ENCODE measurements around the gene MAP3K2.

MAP3K2 gene

DNA sequence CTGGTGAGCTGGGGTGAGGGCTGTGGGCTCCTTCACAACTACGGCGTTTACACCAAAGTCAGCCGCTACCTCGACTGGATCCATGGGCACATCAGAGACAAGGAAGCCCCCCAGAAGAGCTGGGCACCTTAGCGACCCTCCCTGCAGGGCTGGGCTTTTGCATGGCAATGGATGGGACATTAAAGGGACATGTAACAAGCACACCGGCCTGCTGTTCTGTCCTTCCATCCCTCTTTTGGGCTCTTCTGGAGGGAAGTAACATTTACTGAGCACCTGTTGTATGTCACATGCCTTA lies 41.0 kb upstream of the MAP3K2 start:
- TF ChIP-seq, protein P1, sequence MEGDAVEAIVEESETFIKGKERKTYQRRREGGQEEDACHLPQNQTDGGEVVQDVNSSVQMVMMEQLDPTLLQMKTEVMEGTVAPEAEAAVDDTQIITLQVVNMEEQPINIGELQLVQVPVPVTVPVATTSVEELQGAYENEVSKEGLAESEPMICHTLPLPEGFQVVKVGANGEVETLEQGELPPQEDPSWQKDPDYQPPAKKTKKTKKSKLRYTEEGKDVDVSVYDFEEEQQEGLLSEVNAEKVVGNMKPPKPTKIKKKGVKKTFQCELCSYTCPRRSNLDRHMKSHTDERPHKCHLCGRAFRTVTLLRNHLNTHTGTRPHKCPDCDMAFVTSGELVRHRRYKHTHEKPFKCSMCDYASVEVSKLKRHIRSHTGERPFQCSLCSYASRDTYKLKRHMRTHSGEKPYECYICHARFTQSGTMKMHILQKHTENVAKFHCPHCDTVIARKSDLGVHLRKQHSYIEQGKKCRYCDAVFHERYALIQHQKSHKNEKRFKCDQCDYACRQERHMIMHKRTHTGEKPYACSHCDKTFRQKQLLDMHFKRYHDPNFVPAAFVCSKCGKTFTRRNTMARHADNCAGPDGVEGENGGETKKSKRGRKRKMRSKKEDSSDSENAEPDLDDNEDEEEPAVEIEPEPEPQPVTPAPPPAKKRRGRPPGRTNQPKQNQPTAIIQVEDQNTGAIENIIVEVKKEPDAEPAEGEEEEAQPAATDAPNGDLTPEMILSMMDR (IDR thresholded peaks at IDR 0.05) = no peak
- DNase-seq (ENCODE audit: low spot score) = no peak
- Histone ChIP-seq H3K4me3 (no peak overlapping the region), H3K27ac (no peak overlapping the region)

DNA sequence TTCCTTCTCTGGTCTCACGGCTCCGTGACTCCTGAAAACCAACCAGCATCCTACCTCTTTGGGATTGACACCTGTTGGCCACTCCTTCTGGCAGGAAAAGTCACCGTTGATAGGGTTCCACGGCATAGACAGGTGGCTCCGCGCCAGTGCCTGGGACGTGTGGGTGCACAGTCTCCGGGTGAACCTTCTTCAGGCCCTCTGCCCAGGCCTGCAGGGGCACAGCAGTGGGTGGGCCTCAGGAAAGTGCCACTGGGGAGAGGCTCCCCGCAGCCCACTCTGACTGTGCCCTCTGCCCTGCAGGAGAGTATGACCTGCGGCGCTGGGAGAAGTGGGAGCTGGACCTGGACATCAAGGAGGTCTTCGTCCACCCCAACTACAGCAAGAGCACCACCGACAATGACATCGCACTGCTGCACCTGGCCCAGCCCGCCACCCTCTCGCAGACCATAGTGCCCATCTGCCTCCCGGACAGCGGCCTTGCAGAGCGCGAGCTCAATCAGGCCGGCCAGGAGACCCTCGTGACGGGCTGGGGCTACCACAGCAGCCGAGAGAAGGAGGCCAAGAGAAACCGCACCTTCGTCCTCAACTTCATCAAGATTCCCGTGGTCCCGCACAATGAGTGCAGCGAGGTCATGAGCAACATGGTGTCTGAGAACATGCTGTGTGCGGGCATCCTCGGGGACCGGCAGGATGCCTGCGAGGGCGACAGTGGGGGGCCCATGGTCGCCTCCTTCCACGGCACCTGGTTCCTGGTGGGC lies 40.5 kb upstream of the MAP3K2 start:
- no peak overlapping the region for H3K4me3 ChIP-seq
- TF ChIP-seq, protein P1 (IDR thresholded peaks at IDR 0.05) = no peak
- no peak for DNase-seq (ENCODE audit: low spot score)
- H3K27ac ChIP-seq = no peak overlapping the region

DNA sequence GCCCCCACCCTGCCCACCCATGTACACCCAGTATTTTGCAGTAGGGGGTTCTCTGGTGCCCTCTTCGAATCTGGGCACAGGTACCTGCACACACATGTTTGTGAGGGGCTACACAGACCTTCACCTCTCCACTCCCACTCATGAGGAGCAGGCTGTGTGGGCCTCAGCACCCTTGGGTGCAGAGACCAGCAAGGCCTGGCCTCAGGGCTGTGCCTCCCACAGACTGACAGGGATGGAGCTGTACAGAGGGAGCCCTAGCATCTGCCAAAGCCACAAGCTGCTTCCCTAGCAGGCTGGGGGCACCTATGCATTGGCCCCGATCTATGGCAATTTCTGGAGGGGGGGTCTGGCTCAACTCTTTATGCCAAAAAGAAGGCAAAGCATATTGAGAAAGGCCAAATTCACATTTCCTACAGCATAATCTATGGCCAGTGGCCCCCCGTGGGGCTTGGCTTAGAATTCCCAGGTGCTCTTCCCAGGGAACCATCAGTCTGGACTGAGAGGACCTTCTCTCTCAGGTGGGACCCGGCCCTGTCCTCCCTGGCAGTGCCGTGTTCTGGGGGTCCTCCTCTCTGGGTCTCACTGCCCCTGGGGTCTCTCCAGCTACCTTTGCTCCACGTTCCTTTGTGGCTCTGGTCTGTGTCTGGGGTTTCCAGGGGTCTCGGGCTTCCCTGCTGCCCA lies 39.7 kb upstream of the MAP3K2 start:
- no peak for DNase-seq (ENCODE audit: low spot score)
- H3K4me3 ChIP-seq = no peak overlapping the region
- H3K27ac ChIP-seq = no peak overlapping the region
- TF ChIP-seq, protein P1 (IDR thresholded peaks at IDR 0.05) = no peak

DNA sequence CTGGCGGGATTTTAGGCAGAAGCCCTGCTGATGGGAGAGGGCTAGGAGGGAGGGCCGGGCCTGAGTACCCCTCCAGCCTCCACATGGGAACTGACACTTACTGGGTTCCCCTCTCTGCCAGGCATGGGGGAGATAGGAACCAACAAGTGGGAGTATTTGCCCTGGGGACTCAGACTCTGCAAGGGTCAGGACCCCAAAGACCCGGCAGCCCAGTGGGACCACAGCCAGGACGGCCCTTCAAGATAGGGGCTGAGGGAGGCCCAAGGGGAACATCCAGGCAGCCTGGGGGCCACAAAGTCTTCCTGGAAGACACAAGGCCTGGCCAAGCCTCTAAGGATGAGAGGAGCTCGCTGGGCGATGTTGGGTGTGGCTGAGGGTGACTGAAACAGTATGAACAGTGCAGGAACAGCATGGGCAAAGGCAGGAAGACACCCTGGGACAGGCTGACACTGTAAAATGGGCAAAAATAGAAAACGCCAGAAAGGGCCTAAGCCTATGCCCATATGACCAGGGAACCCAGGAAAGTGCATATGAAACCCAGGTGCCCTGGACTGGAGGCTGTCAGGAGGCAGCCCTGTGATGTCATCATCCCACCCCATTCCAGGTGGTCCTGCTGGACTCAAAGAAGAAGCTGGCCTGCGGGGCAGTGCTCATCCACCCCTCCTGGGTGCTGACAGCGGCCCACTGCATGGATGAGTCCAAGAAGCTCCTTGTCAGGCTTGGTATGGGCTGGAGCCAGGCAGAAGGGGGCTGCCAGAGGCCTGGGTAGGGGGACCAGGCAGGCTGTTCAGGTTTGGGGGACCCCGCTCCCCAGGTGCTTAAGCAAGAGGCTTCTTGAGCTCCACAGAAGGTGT lies 39.0 kb upstream of the MAP3K2 start:
- TF ChIP-seq, protein P1 (IDR thresholded peaks at IDR 0.05) = no peak
- no peak for DNase-seq (ENCODE audit: low spot score)
- Histone ChIP-seq H3K27ac (no peak overlapping the region), H3K4me3 (no peak overlapping the region)

DNA sequence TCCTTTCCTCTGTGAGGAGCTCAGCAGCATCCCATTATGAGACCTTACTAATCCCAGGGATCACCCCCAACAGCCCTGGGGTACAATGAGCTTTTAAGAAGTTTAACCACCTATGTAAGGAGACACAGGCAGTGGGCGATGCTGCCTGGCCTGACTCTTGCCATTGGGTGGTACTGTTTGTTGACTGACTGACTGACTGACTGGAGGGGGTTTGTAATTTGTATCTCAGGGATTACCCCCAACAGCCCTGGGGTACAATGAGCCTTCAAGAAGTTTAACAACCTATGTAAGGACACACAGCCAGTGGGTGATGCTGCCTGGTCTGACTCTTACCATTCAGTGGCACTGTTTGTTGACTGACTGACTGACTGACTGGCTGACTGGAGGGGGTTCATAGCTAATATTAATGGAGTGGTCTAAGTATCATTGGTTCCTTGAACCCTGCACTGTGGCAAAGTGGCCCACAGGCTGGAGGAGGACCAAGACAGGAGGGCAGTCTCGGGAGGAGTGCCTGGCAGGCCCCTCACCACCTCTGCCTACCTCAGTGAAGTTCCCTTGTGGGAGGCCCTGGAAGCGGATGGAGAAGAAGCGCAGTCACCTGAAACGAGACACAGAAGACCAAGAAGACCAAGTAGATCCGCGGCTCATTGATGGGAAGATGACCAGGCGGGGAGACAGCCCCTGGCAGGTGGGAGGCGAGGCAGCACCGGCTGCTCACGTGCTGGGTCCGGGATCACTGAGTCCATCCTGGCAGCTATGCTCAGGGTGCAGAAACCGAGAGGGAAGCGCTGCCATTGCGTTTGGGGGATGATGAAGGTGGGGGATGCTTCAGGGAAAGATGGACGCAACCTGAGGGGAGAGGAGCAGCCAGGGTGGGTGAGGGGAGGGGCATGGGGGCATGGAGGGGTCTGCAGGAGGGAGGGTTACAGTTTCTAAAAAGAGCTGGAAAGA lies 38.0 kb upstream of the MAP3K2 start:
- no peak overlapping the region for H3K27ac ChIP-seq

More for the DNA sequence above, 38.0 kb upstream of the MAP3K2 start:
- H3K4me3 ChIP-seq = no peak overlapping the region
- DNase-seq (ENCODE audit: low spot score) = no peak
- TF ChIP-seq, protein P1 (IDR thresholded peaks at IDR 0.05) = no peak

Measured in coronary artery (tissue), 2 donors.